ENCODE measurements around the gene AP2B1.

Gene AP2B1

DNA sequence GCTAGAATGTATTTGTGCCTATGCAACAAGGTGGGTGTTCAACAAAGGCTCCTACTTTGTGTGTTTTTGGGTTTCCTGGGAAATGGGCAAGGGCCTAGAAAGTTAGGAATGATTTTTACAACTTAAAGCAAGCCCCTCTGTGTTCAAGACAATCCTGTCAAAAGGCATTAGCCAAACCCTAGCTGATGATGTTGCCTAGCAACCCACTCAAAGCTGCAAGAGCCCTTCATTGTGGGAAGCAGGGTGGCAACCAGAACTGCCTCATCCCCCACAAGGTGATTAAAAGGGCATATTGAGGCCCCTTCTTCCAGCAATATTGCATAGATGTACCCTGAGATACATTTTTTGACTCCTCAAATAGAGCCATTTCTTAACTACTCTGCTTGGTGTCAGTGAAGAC is 128.3 kb downstream of the AP2B1 start:
- TF ChIP-seq EP300 (IDR thresholded peaks at IDR 0.05; ENCODE audit: borderline replicate concordance) (no peak), USF1 (IDR thresholded peaks at IDR 0.05) (no peak), TCF12 (IDR thresholded peaks at IDR 0.05; ENCODE audit: low read depth) (no peak), YY1 (IDR thresholded peaks at IDR 0.05; ENCODE audit: low read depth) (no peak), NFIC (IDR thresholded peaks at IDR 0.05) (no peak), CEBPB (IDR thresholded peaks at IDR 0.05) (no peak), RAD21 (IDR thresholded peaks at IDR 0.05; ENCODE audit: low read depth) (no peak), TAF1 (IDR thresholded peaks at IDR 0.05; ENCODE audit: low read depth) (no peak), FOXM1 (IDR thresholded peaks at IDR 0.05; ENCODE audit: borderline replicate concordance, low read depth) (no peak), EGR1 (IDR thresholded peaks at IDR 0.05) (no peak)
- TF ChIP-seq, protein P1, sequence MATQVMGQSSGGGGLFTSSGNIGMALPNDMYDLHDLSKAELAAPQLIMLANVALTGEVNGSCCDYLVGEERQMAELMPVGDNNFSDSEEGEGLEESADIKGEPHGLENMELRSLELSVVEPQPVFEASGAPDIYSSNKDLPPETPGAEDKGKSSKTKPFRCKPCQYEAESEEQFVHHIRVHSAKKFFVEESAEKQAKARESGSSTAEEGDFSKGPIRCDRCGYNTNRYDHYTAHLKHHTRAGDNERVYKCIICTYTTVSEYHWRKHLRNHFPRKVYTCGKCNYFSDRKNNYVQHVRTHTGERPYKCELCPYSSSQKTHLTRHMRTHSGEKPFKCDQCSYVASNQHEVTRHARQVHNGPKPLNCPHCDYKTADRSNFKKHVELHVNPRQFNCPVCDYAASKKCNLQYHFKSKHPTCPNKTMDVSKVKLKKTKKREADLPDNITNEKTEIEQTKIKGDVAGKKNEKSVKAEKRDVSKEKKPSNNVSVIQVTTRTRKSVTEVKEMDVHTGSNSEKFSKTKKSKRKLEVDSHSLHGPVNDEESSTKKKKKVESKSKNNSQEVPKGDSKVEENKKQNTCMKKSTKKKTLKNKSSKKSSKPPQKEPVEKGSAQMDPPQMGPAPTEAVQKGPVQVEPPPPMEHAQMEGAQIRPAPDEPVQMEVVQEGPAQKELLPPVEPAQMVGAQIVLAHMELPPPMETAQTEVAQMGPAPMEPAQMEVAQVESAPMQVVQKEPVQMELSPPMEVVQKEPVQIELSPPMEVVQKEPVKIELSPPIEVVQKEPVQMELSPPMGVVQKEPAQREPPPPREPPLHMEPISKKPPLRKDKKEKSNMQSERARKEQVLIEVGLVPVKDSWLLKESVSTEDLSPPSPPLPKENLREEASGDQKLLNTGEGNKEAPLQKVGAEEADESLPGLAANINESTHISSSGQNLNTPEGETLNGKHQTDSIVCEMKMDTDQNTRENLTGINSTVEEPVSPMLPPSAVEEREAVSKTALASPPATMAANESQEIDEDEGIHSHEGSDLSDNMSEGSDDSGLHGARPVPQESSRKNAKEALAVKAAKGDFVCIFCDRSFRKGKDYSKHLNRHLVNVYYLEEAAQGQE (IDR thresholded peaks at IDR 0.05; ENCODE audit: low read depth) = no peak

- TF ChIP-seq NFIC (IDR thresholded peaks at IDR 0.05) (no peak), EP300 (IDR thresholded peaks at IDR 0.05; ENCODE audit: borderline replicate concordance) (no peak), MAX (IDR thresholded peaks at IDR 0.05) (no peak), ZBTB7A (IDR thresholded peaks at IDR 0.05; ENCODE audit: low read depth) (no peak), CREB1 (IDR thresholded peaks at IDR 0.05; ENCODE audit: low read depth) (no peak), TEAD4 (IDR thresholded peaks at IDR 0.05) (no peak), CEBPB (IDR thresholded peaks at IDR 0.05) (no peak), TAF1 (IDR thresholded peaks at IDR 0.05; ENCODE audit: low read depth) (no peak), TCF12 (IDR thresholded peaks at IDR 0.05; ENCODE audit: low read depth) (no peak), YY1 (IDR thresholded peaks at IDR 0.05; ENCODE audit: low read depth) (no peak), EGR1 (IDR thresholded peaks at IDR 0.05) (no peak), FOXM1 (IDR thresholded peaks at IDR 0.05; ENCODE audit: borderline replicate concordance, low read depth) (no peak)
- TF ChIP-seq, protein P1 (IDR thresholded peaks at IDR 0.05; ENCODE audit: low read depth) = no peak
Measured at GRCh38 chr17:35716173-35716572, 129.1 kb downstream of the AP2B1 start.

GRCh38 chr17:35716897-35717465 is 129.9 kb downstream of the AP2B1 start:
- TF ChIP-seq NFIC (IDR thresholded peaks at IDR 0.05) (no peak), FOXM1 (IDR thresholded peaks at IDR 0.05; ENCODE audit: borderline replicate concordance, low read depth) (no peak)

- TF ChIP-seq RAD21 (IDR thresholded peaks at IDR 0.05; ENCODE audit: low read depth) (no peak), FOXM1 (IDR thresholded peaks at IDR 0.05; ENCODE audit: borderline replicate concordance, low read depth) (no peak), MAX (IDR thresholded peaks at IDR 0.05) (no peak), EGR1 (IDR thresholded peaks at IDR 0.05) (no peak), NFIC (IDR thresholded peaks at IDR 0.05) (no peak), TAF1 (IDR thresholded peaks at IDR 0.05; ENCODE audit: low read depth) (no peak), TCF12 (IDR thresholded peaks at IDR 0.05; ENCODE audit: low read depth) (no peak), ZBTB7A (IDR thresholded peaks at IDR 0.05; ENCODE audit: low read depth) (no peak), CEBPB (IDR thresholded peaks at IDR 0.05) (no peak), YY1 (IDR thresholded peaks at IDR 0.05; ENCODE audit: low read depth) (no peak), EP300 (IDR thresholded peaks at IDR 0.05; ENCODE audit: borderline replicate concordance) (no peak)
- TF ChIP-seq, protein P1 (IDR thresholded peaks at IDR 0.05; ENCODE audit: low read depth) = no peak
Measured at GRCh38 chr17:35717475-35717874, 130.4 kb downstream of the AP2B1 start.

DNA sequence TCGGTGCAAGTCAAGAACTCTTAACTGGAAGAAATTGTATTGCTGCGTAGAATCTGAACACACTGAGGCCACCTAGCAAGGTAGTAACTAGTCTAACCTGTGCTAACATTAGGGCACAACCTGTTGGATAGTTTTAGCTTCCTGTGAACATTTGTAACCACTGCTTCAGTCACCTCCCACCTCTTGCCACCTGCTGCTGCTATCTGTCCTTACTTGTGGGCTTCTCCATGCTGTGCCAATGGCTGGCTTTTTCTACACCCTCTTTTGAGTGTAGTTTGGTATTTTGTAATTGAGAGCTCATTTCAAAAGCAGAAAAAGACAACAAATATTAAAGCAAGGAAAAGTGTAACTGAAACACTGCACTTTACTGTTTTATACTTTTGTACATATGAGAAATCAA is 136.6 kb downstream of the AP2B1 start:
- TF ChIP-seq, protein P1 (IDR thresholded peaks at IDR 0.05; ENCODE audit: low read depth) = no peak
- TF ChIP-seq CEBPB (IDR thresholded peaks at IDR 0.05) (no peak), MAX (IDR thresholded peaks at IDR 0.05) (no peak), TEAD4 (IDR thresholded peaks at IDR 0.05) (no peak), FOXM1 (IDR thresholded peaks at IDR 0.05; ENCODE audit: borderline replicate concordance, low read depth) (no peak), TCF12 (IDR thresholded peaks at IDR 0.05; ENCODE audit: low read depth) (no peak), NFIC (IDR thresholded peaks at IDR 0.05) (no peak), ZBTB7A (IDR thresholded peaks at IDR 0.05; ENCODE audit: low read depth) (no peak), RAD21 (IDR thresholded peaks at IDR 0.05; ENCODE audit: low read depth) (no peak), USF1 (IDR thresholded peaks at IDR 0.05) (no peak), EGR1 (IDR thresholded peaks at IDR 0.05) (no peak), CREB1 (IDR thresholded peaks at IDR 0.05; ENCODE audit: low read depth) (no peak), EP300 (IDR thresholded peaks at IDR 0.05; ENCODE audit: borderline replicate concordance) (no peak), YY1 (IDR thresholded peaks at IDR 0.05; ENCODE audit: low read depth) (no peak), TAF1 (IDR thresholded peaks at IDR 0.05; ENCODE audit: low read depth) (no peak)

Measured in Ishikawa (cell line).